ENCODE results near the gene FKBP5.

DNA sequence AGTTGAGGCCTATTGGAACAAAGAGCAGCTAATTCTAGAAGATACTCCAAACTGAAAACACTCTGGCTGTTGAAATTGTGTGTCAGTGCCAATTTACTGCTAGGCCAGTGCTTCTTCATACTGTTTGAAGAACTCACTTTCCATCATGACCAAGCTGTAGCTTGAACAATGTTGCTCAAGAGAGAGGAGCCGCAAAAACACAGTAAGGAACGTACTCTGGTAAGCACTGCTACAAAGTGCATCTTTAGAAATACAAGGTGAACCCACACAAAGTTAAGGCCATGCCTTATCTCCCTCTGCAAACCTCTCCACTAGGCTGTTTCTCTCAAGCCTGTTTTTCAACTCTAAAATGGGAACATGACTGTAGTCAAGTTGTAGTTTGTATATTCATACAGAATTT is 101.5 kb downstream of the FKBP5 start:
- TF ChIP-seq, protein P1, sequence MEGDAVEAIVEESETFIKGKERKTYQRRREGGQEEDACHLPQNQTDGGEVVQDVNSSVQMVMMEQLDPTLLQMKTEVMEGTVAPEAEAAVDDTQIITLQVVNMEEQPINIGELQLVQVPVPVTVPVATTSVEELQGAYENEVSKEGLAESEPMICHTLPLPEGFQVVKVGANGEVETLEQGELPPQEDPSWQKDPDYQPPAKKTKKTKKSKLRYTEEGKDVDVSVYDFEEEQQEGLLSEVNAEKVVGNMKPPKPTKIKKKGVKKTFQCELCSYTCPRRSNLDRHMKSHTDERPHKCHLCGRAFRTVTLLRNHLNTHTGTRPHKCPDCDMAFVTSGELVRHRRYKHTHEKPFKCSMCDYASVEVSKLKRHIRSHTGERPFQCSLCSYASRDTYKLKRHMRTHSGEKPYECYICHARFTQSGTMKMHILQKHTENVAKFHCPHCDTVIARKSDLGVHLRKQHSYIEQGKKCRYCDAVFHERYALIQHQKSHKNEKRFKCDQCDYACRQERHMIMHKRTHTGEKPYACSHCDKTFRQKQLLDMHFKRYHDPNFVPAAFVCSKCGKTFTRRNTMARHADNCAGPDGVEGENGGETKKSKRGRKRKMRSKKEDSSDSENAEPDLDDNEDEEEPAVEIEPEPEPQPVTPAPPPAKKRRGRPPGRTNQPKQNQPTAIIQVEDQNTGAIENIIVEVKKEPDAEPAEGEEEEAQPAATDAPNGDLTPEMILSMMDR (conservative IDR thresholded peaks at IDR 0.05; ENCODE audit: low read length), result no peak
- TF ChIP-seq EZH2phosphoT487 (IDR thresholded peaks at IDR 0.05; ENCODE audit: borderline replicate concordance, low read depth, low read length), result no peak
